HG02642 (cell line): ENCODE measurements around the gene EVI5L.
"Not testable (repeated sequence)": the region's sequence is repeated elsewhere in the genome, so short reads cannot be mapped to it uniquely, and the experiment has no call there.

Source experiments
- ATAC-seq: cut with Tn5 transposase; IDR thresholded peaks from one replicate; pipeline ENCODE4 v1.9.1; 2021; ENCODE audit warnings: mild to moderate bottlenecking; ENCODE audit not compliant: unreplicated experiment, poor library complexity

Gene EVI5L

GRCh38 chr19:7829561-7830271, at the start of gene EVI5L:
EVI5L (plus strand) TSS chr19:7830218; CDS start chr19:7846543, 16,325 bp downstream.
- peak; percentile 86 for ATAC-seq

- ATAC-seq: no peak
Observed at GRCh38 chr19:7781157-7781556, 48.9 kb upstream of the EVI5L start.

GRCh38 chr19:7783991-7784423, 46.0 kb upstream of the EVI5L start:
- ATAC-seq: no peak

- no peak for ATAC-seq
Observed at GRCh38 chr19:7784856-7785255, 45.2 kb upstream of the EVI5L start.

- no peak for ATAC-seq
Observed at GRCh38 chr19:7787141-7787540, 42.9 kb upstream of the EVI5L start.

GRCh38 chr19:7787602-7788177, 42.3 kb upstream of the EVI5L start:
- ATAC-seq: no peak

- no peak for ATAC-seq
Observed at GRCh38 chr19:7788178-7788932, 41.7 kb upstream of the EVI5L start.

- no peak for ATAC-seq
Observed at GRCh38 chr19:7788933-7789323, 41.1 kb upstream of the EVI5L start.

GRCh38 chr19:7789447-7789846, 40.6 kb upstream of the EVI5L start:
- ATAC-seq: no peak

GRCh38 chr19:7790416-7790815, 39.6 kb upstream of the EVI5L start:
- no peak for ATAC-seq

GRCh38 chr19:7792281-7792680, 37.7 kb upstream of the EVI5L start:
- no peak for ATAC-seq

- ATAC-seq: not testable (repeated sequence)
Observed at GRCh38 chr19:7792701-7793100, 37.3 kb upstream of the EVI5L start.

- no peak for ATAC-seq
Observed at GRCh38 chr19:7793493-7793892, 36.5 kb upstream of the EVI5L start.

GRCh38 chr19:7795555-7796161, 34.4 kb upstream of the EVI5L start:
- ATAC-seq: no peak

- ATAC-seq: no peak
Observed at GRCh38 chr19:7799640-7800355, 30.2 kb upstream of the EVI5L start.

- ATAC-seq: no peak
Observed at GRCh38 chr19:7801020-7801570, 28.9 kb upstream of the EVI5L start.

- ATAC-seq: no peak
Observed at GRCh38 chr19:7806234-7806633, 23.8 kb upstream of the EVI5L start.

GRCh38 chr19:7806876-7807275, 23.1 kb upstream of the EVI5L start:
- no peak for ATAC-seq

GRCh38 chr19:7808108-7808507, 21.9 kb upstream of the EVI5L start:
- ATAC-seq: no peak

GRCh38 chr19:7811989-7812388, 18.0 kb upstream of the EVI5L start:
- ATAC-seq: no peak
